ENCODE data around the gene RNF112.

RNF112 gene

GRCh38 chr17:19415806-19416775 lies 5.1 kb downstream of the RNF112 start:
- Mint-ChIP-seq H3K9me3 (no peaks in the 10 kb centered on the region), H3K27ac (no peak overlapping the region), H3K27me3 (ENCODE audit: low read depth, poor library complexity) (peaks cover 2% of the 10 kb centered on the region), H3K36me3 (ENCODE audit: low read depth) (no peaks in the 10 kb centered on the region), H3K4me3 (no peak overlapping the region), H3K4me1 (peaks cover 22% of the 10 kb centered on the region)
- TF ChIP-seq CTCF (IDR thresholded peaks at IDR 0.05) = no peak
- DNase-seq = no peak

GRCh38 chr17:19417611-19418010 lies 6.6 kb downstream of the RNF112 start:
- H3K36me3 Mint-ChIP-seq (ENCODE audit: low read depth) = no peaks in the 10 kb centered on the region
- H3K4me1 Mint-ChIP-seq = peaks cover 16% of the 10 kb centered on the region
- H3K9me3 Mint-ChIP-seq = no peaks in the 10 kb centered on the region
- H3K27me3 Mint-ChIP-seq (ENCODE audit: low read depth, poor library complexity) = peaks cover 6% of the 10 kb centered on the region
- no peak for DNase-seq
- no peak for TF ChIP-seq CTCF (IDR thresholded peaks at IDR 0.05)
- H3K27ac Mint-ChIP-seq = no peak overlapping the region
- no peak overlapping the region for H3K4me3 Mint-ChIP-seq

GRCh38 chr17:19418251-19418992 lies 7.4 kb downstream of the RNF112 start:
- Mint-ChIP-seq H3K4me3 (no peak overlapping the region), H3K4me1 (peaks cover 16% of the 10 kb centered on the region), H3K27me3 (ENCODE audit: low read depth, poor library complexity) (peaks cover 6% of the 10 kb centered on the region), H3K9me3 (no peaks in the 10 kb centered on the region), H3K36me3 (ENCODE audit: low read depth) (no peaks in the 10 kb centered on the region), H3K27ac (no peak overlapping the region)
- no peak for DNase-seq
- TF ChIP-seq CTCF (IDR thresholded peaks at IDR 0.05) = no peak

GRCh38 chr17:19421219-19421618 lies 10.2 kb downstream of the RNF112 start:
- no peak for DNase-seq
- Mint-ChIP-seq H3K27me3 (ENCODE audit: low read depth, poor library complexity) (peaks cover 4% of the 10 kb centered on the region), H3K9me3 (peaks cover under 1% of the 10 kb centered on the region), H3K27ac (no peak overlapping the region), H3K36me3 (ENCODE audit: low read depth) (no peaks in the 10 kb centered on the region), H3K4me3 (no peak overlapping the region), H3K4me1 (peaks cover 7% of the 10 kb centered on the region)
- no peak for TF ChIP-seq CTCF (IDR thresholded peaks at IDR 0.05)

- Mint-ChIP-seq H3K9me3 (peaks cover 4% of the 10 kb centered on the region), H3K27me3 (ENCODE audit: low read depth, poor library complexity) (peaks cover 4% of the 10 kb centered on the region), H3K36me3 (ENCODE audit: low read depth) (no peaks in the 10 kb centered on the region), H3K27ac (no peak overlapping the region), H3K4me1 (peaks cover 7% of the 10 kb centered on the region), H3K4me3 (no peak overlapping the region)
- no peak for DNase-seq
- TF ChIP-seq CTCF (IDR thresholded peaks at IDR 0.05) = no peak
Observed at GRCh38 chr17:19421926-19422325, 10.9 kb downstream of the RNF112 start.

Measured in nephron progenitor cell (in vitro differentiated cells).